ENCODE data around the gene PRKD2. TPM values are rescaled to one million over a fixed set of nuclear protein-coding genes. Genes with fewer than 3 reads are reported as not detected.

PRKD2 gene
- total RNA-seq, 1 donor from 2014 or later = 101 TPM

- intact Hi-C loops (cut with DNase I) = no loop called here
- no peak overlapping the region for H3K27ac ChIP-seq
- H3K4me3 ChIP-seq = no peak overlapping the region
- H3K27me3 ChIP-seq = no peaks in the 10 kb centered on the region
- no peaks in the 10 kb centered on the region for H3K4me1 ChIP-seq
- no peak for TF ChIP-seq CTCF (IDR thresholded peaks at IDR 0.05)
- DNase-seq (ENCODE audit: low spot score in 2 of 2) = no peak
- peaks cover 79 to 82% of the 10 kb centered on the region in 2 donors for H3K36me3 ChIP-seq
- no peaks in the 10 kb centered on the region for H3K9me3 ChIP-seq
Observed at GRCh38 chr19:46723023-46723461, 6.1 kb upstream of the PRKD2 start.

- Histone ChIP-seq H3K9me3 (no peaks in the 10 kb centered on the region), H3K4me1 (peaks cover 0 to 5% of the 10 kb centered on the region in 2 donors), H3K27me3 (no peaks in the 10 kb centered on the region), H3K27ac (no peak overlapping the region), H3K4me3 (no peak overlapping the region), H3K36me3 (peaks cover 74 to 77% of the 10 kb centered on the region in 2 donors)
- no peak for DNase-seq (ENCODE audit: low spot score in 2 of 2)
- intact Hi-C loops (cut with DNase I) = no loop called here
- no peak for TF ChIP-seq CTCF (IDR thresholded peaks at IDR 0.05)
Observed at GRCh38 chr19:46722421-46723022, 5.6 kb upstream of the PRKD2 start.

- Histone ChIP-seq H3K36me3 (peaks cover 68 to 71% of the 10 kb centered on the region in 2 donors), H3K4me1 (peaks cover 0 to 7% of the 10 kb centered on the region in 2 donors), H3K4me3 (no peak overlapping the region), H3K27ac (no peak overlapping the region), H3K9me3 (no peaks in the 10 kb centered on the region), H3K27me3 (no peaks in the 10 kb centered on the region)
- TF ChIP-seq CTCF (IDR thresholded peaks at IDR 0.05) = no peak
- DNase-seq (ENCODE audit: low spot score in 2 of 2) = no peak
- intact Hi-C loops (cut with DNase I) = no loop called here
Observed at GRCh38 chr19:46722004-46722380, 5.1 kb upstream of the PRKD2 start.

- Histone ChIP-seq H3K4me3 (no peak overlapping the region), H3K4me1 (peaks cover 0 to 7% of the 10 kb centered on the region in 2 donors), H3K27ac (no peak overlapping the region), H3K9me3 (no peaks in the 10 kb centered on the region), H3K36me3 (peaks cover 63 to 66% of the 10 kb centered on the region in 2 donors), H3K27me3 (no peaks in the 10 kb centered on the region)
- no peak for TF ChIP-seq CTCF (IDR thresholded peaks at IDR 0.05)
- no peak for DNase-seq (ENCODE audit: low spot score in 2 of 2)
- intact Hi-C loops (cut with DNase I) = no loop called here
Observed at GRCh38 chr19:46721269-46722003, 4.5 kb upstream of the PRKD2 start.

- no peak for DNase-seq (ENCODE audit: low spot score in 2 of 2)
- H3K27ac ChIP-seq = no peak overlapping the region
- TF ChIP-seq CTCF (IDR thresholded peaks at IDR 0.05) = no peak
- no peak overlapping the region for H3K4me3 ChIP-seq
- intact Hi-C loops (cut with DNase I) = no loop called here
- peaks cover 2 to 9% of the 10 kb centered on the region in 2 donors for H3K4me1 ChIP-seq
- no peaks in the 10 kb centered on the region for H3K9me3 ChIP-seq
- H3K36me3 ChIP-seq = peaks cover 55 to 58% of the 10 kb centered on the region in 2 donors
- H3K27me3 ChIP-seq = no peaks in the 10 kb centered on the region
Observed at GRCh38 chr19:46720503-46721239, 3.8 kb upstream of the PRKD2 start.

Measured in ascending aorta (tissue), 2 donors.